Left lung (tissue), 10 donors: Measurements from ENCODE around the gene NUDT8. TPM values are rescaled to one million over a fixed set of nuclear protein-coding genes. Genes with fewer than 3 reads are reported as not detected.
A peak's percentile ranks its signal among the peaks of the same experiment; 100 is the strongest.

Experiments used
- ATAC-seq: fragments of 200-7000 bp; cut with Tn5 transposase; one replicate; pipeline ENCODE4 v1.9.1; 2020; ENCODE audit warnings: moderate library complexity
- DNase-seq, 4 donors: peaks; one replicate each; pipeline ENCODE4 v3.0.0-alpha.2; 2013 to 2020
- H3K27ac ChIP-seq, 2 donors: fragments of 200-600 bp; sonication (generic) in 1 of 2; one replicate each; pipeline versions ENCODE4 v1.5.0 to v1.8.0; 2020 to 2021
- H3K27me3 ChIP-seq, 2 donors: fragments of 200-600 bp; sonication (generic) in 1 of 2; one replicate each; pipeline versions ENCODE4 v1.5.0 to v1.8.0; 2020 to 2021
- H3K36me3 ChIP-seq, 2 donors: fragments of 200-600 bp; sonication (generic) in 1 of 2; one replicate each; pipeline versions ENCODE4 v1.5.0 to v1.8.0; 2020 to 2021
- H3K4me1 ChIP-seq, 2 donors: fragments of 200-600 bp; one replicate each; pipeline ENCODE4 v1.8.0; 2021
- H3K4me3 ChIP-seq, 2 donors: fragments of 200-600 bp; sonication (generic) in 1 of 2; one replicate each; pipeline versions ENCODE4 v1.5.0 to v1.8.0; 2020 to 2021; ENCODE audit warnings: mild to moderate bottlenecking in 1 of 2
- H3K9me3 ChIP-seq, 2 donors: fragments of 200-600 bp; sonication (generic) in 1 of 2; one replicate each; pipeline versions ENCODE4 v1.5.0 to v1.8.0; 2020 to 2021
- intact Hi-C, 2 donors: fragments of 100-400 bp; cut with DNase I; formaldehyde crosslinking; loops; one replicate each; pipeline versions ENCODE4 v1.11.2 to v1.14.2; 2022
- polyA plus RNA-seq, 6 donors: library from polyadenylated mRNA; unstranded; fragments of 120-200 nt; gene quantifications; one replicate each; pipeline ENCODE4 v1.2.1, GENCODE V29; 2013; ENCODE audit not compliant: insufficient read length in 6 of 6
- total RNA-seq, 2 donors: library from RNA; stranded (reverse); fragmentation: NEBNext Ultra II Directional; extraction: Animal tissue kit (Norgen Biotek cat#: 25700); gene quantifications; one replicate each; pipeline ENCODE4 v1.2.1, GENCODE V29; 2021
- TF ChIP-seq, protein P1 (sequence below), 2 donors: fragments of 200-600 bp; sonication (generic) in 1 of 2; IDR thresholded peaks; one replicate each; pipeline versions ENCODE4 v1.5.0 to v1.8.0; 2021; ENCODE audit warnings: antibody characterized with exemption in 2 of 2
- donor health status: DM: no; HTN: yes; CAD: no.
- donor health status: DM: no; HTN: no; CAD: no.

Gene NUDT8
- total and polyA plus RNA-seq, 8 donors = 3.8 to 18.1 (median 5.6) TPM

DNA sequence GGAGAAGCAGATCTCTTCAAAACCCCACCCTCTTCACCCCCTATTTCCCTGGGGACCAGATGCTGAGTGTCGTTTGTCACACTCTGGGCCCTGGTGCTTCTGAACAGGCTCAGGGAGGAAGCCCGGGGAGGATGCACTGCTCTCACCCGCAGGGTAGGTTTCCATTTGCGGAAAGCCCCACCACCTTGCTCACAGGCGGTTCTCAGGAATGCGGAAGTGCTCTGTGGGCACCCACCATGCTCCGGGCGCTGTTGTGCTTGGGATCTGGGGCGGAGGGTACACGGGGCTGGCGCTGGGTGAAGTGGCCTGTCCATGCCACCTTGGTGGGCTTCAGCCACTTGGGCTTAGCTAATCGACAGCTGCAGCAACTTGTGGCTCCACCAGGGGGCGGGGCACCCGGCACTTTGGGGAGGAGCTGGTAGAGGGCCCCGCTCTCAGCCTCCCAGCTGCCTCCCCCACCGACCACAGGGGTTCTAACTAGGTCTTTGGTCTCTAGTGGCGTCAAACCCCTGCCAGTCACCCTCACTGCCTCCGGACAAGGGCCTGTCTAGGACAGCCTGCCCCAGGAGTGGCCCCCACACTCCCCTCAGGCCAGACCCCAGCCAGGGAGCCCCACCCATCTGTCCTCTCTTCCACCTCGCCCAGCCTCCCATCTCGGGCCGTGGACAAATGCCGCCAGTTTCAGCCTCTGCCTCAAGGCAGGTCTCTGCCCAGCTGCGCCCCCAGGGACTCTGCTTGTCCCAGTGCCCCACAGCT lies 15.6 kb downstream of the NUDT8 start:
- intact Hi-C loops = no loop called here
- Histone ChIP-seq H3K4me1 (peaks cover 4 to 15% of the 10 kb centered on the region in 2 donors), H3K36me3 (peaks cover 0 to 42% of the 10 kb centered on the region in 2 donors), H3K27ac (peak overlapping the region; percentile 79 to 89), H3K9me3 (no peaks in the 10 kb centered on the region), H3K4me3 (peak overlapping the region; percentile 28 to 39), H3K27me3 (peaks cover 0 to 33% of the 10 kb centered on the region in 2 donors)
- DNase-seq = peak; percentile 43 to 90 (median 68)
- TF ChIP-seq, protein P1, sequence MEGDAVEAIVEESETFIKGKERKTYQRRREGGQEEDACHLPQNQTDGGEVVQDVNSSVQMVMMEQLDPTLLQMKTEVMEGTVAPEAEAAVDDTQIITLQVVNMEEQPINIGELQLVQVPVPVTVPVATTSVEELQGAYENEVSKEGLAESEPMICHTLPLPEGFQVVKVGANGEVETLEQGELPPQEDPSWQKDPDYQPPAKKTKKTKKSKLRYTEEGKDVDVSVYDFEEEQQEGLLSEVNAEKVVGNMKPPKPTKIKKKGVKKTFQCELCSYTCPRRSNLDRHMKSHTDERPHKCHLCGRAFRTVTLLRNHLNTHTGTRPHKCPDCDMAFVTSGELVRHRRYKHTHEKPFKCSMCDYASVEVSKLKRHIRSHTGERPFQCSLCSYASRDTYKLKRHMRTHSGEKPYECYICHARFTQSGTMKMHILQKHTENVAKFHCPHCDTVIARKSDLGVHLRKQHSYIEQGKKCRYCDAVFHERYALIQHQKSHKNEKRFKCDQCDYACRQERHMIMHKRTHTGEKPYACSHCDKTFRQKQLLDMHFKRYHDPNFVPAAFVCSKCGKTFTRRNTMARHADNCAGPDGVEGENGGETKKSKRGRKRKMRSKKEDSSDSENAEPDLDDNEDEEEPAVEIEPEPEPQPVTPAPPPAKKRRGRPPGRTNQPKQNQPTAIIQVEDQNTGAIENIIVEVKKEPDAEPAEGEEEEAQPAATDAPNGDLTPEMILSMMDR (IDR thresholded peaks at IDR 0.05) = peak; percentile 55 to 58
- peak; percentile 78 for ATAC-seq

DNA sequence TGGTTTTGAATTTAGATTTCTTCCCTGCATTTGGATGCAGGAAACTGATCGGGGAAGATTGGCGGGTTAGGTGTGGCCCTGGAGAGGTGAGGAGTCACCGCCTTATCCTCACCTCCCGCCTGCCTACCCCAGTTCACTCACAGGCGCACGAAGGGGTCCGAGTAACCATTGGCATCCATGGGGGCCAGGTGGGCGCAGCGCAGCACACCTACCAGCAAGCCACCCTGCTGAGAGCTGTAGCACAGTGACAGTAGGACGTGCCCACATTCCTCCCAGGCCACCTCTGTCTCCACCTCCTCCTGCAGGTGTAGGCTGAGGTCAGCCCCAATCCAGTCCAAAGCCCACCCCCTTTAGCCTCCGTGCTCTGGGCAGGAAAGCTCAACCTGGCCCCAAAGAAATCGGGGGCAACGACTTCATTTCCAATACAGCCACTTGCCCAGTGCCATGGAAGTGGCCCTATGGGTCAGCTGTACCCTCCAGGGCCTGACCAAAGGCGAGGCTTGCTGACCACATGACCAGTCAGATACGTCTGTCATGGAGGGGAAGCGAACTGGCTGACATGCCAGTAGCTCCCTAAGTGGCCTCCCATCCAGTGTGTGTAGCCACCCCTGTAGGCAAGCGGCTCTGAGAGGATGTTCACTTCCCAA lies 16.3 kb downstream of the NUDT8 start:
- intact Hi-C loops = no loop called here
- ATAC-seq = peak; percentile 2
- peak overlapping the region; percentile 79 to 89 for H3K27ac ChIP-seq
- TF ChIP-seq, protein P1 (IDR thresholded peaks at IDR 0.05) = no peak
- H3K27me3 ChIP-seq = peaks cover 0 to 33% of the 10 kb centered on the region in 2 donors
- no peaks in the 10 kb centered on the region for H3K9me3 ChIP-seq
- peaks cover 4 to 15% of the 10 kb centered on the region in 2 donors for H3K4me1 ChIP-seq
- H3K4me3 ChIP-seq = peak overlapping the region; percentile 28 to 39
- H3K36me3 ChIP-seq = peaks cover 0 to 49% of the 10 kb centered on the region in 2 donors
- DNase-seq = no peak

GRCh38 chr11:67612751-67613150 lies 17.0 kb downstream of the NUDT8 start:
- no peak overlapping the region for H3K4me3 ChIP-seq
- intact Hi-C loops = no loop called here
- H3K27ac ChIP-seq = no peak overlapping the region
- TF ChIP-seq, protein P1 (IDR thresholded peaks at IDR 0.05) = no peak
- ATAC-seq (no peak), DNase-seq (no peak)
- peaks cover 0 to 50% of the 10 kb centered on the region in 2 donors for H3K36me3 ChIP-seq
- H3K9me3 ChIP-seq = no peaks in the 10 kb centered on the region
- peaks cover 6 to 19% of the 10 kb centered on the region in 2 donors for H3K4me1 ChIP-seq
- peaks cover 0 to 33% of the 10 kb centered on the region in 2 donors for H3K27me3 ChIP-seq

DNA sequence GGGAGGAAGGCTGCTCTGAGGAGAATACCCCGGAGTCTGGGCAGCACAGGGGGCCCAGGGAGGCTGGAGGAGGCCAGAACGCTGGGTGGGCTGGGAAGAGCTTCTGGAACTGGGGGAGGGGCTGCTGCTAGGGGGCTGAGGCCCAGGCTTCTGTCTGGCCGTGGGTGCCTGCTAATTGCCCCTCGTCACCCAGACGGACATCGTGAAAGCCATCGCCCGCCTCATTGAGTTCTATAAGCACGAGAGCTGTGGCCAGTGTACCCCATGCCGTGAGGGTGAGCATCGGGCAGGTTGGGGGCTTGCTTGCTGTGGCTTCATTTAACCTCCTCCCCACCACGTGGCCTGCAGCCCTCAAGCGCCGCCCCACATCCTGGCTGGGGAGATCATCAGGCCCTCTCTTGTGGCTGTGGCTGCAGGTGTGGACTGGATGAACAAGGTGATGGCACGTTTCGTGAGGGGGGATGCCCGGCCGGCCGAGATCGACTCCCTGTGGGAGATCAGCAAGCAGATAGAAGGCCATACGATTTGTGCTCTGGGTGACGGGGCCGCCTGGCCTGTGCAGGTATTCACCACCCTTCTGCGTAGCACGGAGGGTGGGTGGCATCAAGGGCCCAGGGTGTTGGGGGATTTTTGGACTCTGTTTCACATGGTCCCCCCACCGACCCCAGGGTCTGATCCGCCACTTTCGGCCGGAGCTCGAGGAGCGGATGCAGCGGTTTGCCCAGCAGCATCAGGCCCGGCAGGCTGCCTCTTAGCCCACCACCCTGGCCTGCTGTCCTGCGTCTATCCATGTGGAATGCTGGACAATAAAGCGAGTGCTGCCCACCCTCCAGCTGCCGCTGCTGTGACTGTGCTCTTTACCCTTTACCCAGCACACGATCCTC lies 17.8 kb downstream of the NUDT8 start:
- Histone ChIP-seq H3K36me3 (peaks cover 0 to 50% of the 10 kb centered on the region in 2 donors), H3K9me3 (no peaks in the 10 kb centered on the region), H3K4me3 (no peak overlapping the region), H3K27ac (no peak overlapping the region), H3K27me3 (peaks cover 0 to 30% of the 10 kb centered on the region in 2 donors), H3K4me1 (peaks cover 12 to 27% of the 10 kb centered on the region in 2 donors)
- DNase-seq = no peak
- no peak for ATAC-seq
- intact Hi-C loops = no loop called here
- TF ChIP-seq, protein P1 (IDR thresholded peaks at IDR 0.05) = no peak
